Ectodermal cell (in vitro differentiated cells): Measurements from ENCODE around the gene ZNF799.
"Not testable (repeated sequence)": the region's sequence is repeated elsewhere in the genome, so short reads cannot be mapped to it uniquely, and the experiment has no call there.

Source experiments
- H3K27ac ChIP-seq: 2 replicates; pipeline ENCODE4 v1.7.0; 2013; ENCODE audit warnings: mild to moderate bottlenecking, low read depth, low read length; ENCODE audit not compliant: insufficient read depth, poor library complexity, severe bottlenecking
- H3K27me3 ChIP-seq: 2 replicates; pipeline ENCODE4 v1.7.0; 2013; ENCODE audit warnings: mild to moderate bottlenecking, low read length; ENCODE audit not compliant: insufficient read depth, control insufficient read depth, poor library complexity, severe bottlenecking
- H3K36me3 ChIP-seq: one replicate; pipeline ENCODE4 v1.7.0; 2013; ENCODE audit warnings: low read length; ENCODE audit not compliant: control insufficient read depth, insufficient read depth
- H3K4me1 ChIP-seq: one replicate; pipeline ENCODE4 v1.7.0; 2013; ENCODE audit warnings: low read length; ENCODE audit not compliant: control insufficient read depth, insufficient read depth
- H3K4me3 ChIP-seq: 2 replicates; pipeline ENCODE4 v1.7.0; 2013; ENCODE audit warnings: low read depth, low read length, control low read depth; ENCODE audit not compliant: insufficient read depth
- H3K9me3 ChIP-seq: 2 replicates; pipeline ENCODE4 v1.7.0; 2013; ENCODE audit warnings: mild to moderate bottlenecking, low read length, moderate library complexity; ENCODE audit not compliant: control insufficient read depth
- whole genome bisulfite sequencing, 2 experiments: methylation state at CpG; one replicate each; pipeline ENCODE4 v1.1.7; 2013; ENCODE audit warnings: missing lambda C conversion rate in 2 of 2; 5-methylcytosine and 5-hydroxymethylcytosine counted together

The ZNF799 gene

DNA sequence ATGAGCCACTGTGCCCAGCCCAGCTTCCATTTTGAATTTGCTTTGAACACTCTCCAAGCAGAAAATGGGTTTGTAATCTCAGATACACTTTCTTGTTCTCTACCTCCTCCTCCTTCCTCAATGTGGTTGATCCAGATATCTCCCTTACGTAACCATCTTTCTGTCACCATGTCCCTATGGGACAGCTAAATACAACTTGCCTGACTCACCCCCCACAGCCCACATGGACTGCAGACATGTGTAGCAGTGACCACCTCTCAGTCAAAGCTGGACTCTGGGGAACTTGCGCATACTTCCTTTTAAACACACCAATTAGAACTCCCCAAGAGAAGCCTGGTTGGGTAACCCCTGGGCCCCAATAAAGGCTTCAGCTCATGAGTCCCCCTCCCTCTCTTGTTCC is 10.8 kb upstream of the ZNF799 start:
- Histone ChIP-seq H3K4me3 (no peak overlapping the region), H3K9me3 (no peaks in the 10 kb centered on the region), H3K27ac (no peak overlapping the region), H3K27me3 (no peaks in the 10 kb centered on the region), H3K36me3 (no peaks in the 10 kb centered on the region), H3K4me1 (no peaks in the 10 kb centered on the region)
- 86 to 93% methylated on average over 2 of the region's 2 CpGs for WGBS, 2 experiments

- WGBS, 2 experiments: 8% methylated on average over 19 of the region's 23 CpGs
- Histone ChIP-seq H3K4me3 (peak overlapping the region; percentile 49), H3K27ac (peak overlapping the region; percentile 62)
- not testable (repeated sequence) for H3K9me3 ChIP-seq, H3K4me1 ChIP-seq, H3K36me3 ChIP-seq, H3K27me3 ChIP-seq
Observed at GRCh38 chr19:12399901-12400632, 1.0 kb downstream of the ZNF799 start.

- not testable (repeated sequence) for H3K4me1 ChIP-seq, H3K9me3 ChIP-seq, H3K27me3 ChIP-seq, H3K4me3 ChIP-seq, H3K36me3 ChIP-seq, H3K27ac ChIP-seq
- WGBS, 2 experiments: 92 to 97% methylated on average over 6 of the region's 6 CpGs
Observed at GRCh38 chr19:12391148-12391547, 9.9 kb downstream of the ZNF799 start.

DNA sequence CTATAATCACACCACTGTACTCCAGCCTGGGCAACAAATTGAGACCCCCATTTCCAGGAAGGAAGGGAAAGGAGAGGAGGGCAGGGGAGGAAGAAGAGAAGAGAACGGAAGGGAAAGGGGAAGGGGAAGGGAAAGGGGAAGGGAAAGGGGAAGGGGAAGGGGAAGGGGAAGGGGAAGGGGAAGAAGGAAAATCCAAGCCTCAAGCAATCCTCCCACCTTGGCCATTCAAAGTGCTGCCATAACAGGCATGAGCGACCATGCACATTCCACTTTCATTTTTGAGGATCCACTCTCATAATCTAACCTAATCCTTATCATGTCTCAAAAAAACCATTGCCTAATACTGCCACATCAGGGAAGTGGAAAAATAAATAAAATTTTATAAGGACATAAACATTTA is 14.7 kb downstream of the ZNF799 start:
- no CpG with 5 or more reads among the region's 2 CpGs for WGBS, 2 experiments
- not testable (repeated sequence) for H3K27me3 ChIP-seq, H3K27ac ChIP-seq, H3K36me3 ChIP-seq, H3K9me3 ChIP-seq, H3K4me3 ChIP-seq, H3K4me1 ChIP-seq

GRCh38 chr19:12380444-12380737 is 20.7 kb downstream of the ZNF799 start:
- no peak overlapping the region for H3K4me3 ChIP-seq
- 85 to 86% methylated on average over 2 of the region's 2 CpGs for WGBS, 2 experiments
- peaks cover 7% of the 10 kb centered on the region for H3K9me3 ChIP-seq

GRCh38 chr19:12379732-12380443 is 21.2 kb downstream of the ZNF799 start:
- 87 to 90% methylated on average over 5 of the region's 5 CpGs for WGBS, 2 experiments
- Histone ChIP-seq H3K4me1 (no peaks in the 10 kb centered on the region), H3K27ac (no peak overlapping the region), H3K9me3 (peaks cover 7% of the 10 kb centered on the region), H3K36me3 (no peaks in the 10 kb centered on the region), H3K27me3 (no peaks in the 10 kb centered on the region), H3K4me3 (no peak overlapping the region)

More at GRCh38 chr19:12380444-12380737, 20.7 kb downstream of the ZNF799 start:
- H3K27me3 ChIP-seq: no peaks in the 10 kb centered on the region
- H3K4me1 ChIP-seq: no peaks in the 10 kb centered on the region
- H3K27ac ChIP-seq: no peak overlapping the region
- H3K36me3 ChIP-seq: no peaks in the 10 kb centered on the region

DNA sequence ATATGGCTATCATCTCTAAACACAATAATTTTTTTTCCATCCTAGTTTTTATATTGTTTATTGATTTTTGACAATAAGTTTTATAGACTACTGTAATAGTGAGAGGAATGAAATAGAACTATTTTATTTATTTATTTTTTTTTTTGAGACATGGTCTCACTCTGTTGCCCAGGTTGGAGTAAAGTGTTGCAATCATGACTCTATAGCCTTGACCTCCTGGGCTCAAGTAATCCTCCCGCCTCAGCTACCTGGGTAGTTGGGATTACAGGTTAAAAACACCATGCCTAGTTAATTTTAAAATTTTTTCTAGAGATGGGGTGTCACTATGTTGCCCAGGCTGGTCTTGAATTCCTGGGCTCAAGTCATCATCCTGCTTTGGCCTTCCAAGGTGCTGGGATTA is 27.0 kb downstream of the ZNF799 start:
- 82 to 88% methylated on average over 1 of the region's 1 CpG for WGBS, 2 experiments

DNA sequence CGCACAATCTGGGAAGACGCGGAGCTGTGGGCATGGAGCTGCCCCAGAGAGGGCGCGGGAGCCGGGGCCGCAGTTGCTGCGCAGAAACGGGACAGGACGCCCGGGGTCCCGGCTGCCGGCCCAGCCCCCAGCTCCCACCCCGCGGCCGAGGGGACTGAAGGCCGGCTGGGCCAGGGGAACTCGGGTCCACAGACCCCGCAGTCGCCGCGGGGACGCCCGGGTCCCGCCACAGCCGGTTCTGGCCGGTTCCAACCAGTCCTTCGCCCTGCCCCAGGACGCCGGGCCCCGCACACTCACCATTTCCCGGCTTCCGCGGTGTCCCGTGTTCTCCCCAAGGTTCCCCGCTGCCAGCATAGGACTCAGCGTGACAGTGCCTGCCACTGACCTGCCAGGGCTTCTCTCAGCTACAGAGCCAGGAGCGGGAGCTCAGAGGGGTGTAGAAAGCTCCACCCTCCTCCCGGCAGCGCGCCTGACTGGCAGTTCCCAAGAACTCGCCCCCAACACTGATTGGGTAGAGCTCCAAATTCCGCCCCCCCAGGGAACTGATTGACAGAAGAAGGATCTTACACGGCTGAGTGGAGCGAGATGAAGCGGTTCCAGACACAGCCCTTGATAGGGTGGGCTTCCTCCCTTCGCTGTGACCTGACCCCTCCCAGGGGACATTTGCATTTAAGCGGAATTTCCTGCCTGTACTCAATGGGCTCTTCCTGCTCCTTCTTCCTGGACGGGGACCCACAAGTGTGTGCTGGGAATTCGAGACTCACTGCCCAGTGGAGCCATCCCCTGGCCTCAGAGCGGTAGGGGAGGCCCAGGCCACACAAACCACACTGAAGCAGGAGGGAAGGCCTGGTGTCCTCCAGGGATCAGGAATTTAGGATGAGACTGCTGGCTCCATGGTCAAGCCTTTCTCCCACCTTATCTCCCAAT is 35.6 kb downstream of the ZNF799 start, which contains the start of gene ZNF442:
Gene ZNF442 (minus strand): TSS at position 448 of the 927 bp plus-strand sequence. CDS start 2,052 bp downstream, outside the sequence.
- WGBS, 2 experiments: 0 to 1% methylated on average over 51 of the region's 51 CpGs
- no peaks in the 10 kb centered on the region for H3K9me3 ChIP-seq
- H3K27me3 ChIP-seq: no peaks in the 10 kb centered on the region
- peak within 1 kb of the TSS; percentile 64 for H3K4me3 ChIP-seq
- H3K27ac ChIP-seq: peak within 1 kb of the TSS; percentile 80
- H3K4me1 ChIP-seq: no peaks in the 10 kb centered on the region
- no peaks in the 10 kb centered on the region for H3K36me3 ChIP-seq

More for the DNA sequence above, 27.0 kb downstream of the ZNF799 start:
- Histone ChIP-seq H3K4me1 (no peaks in the 10 kb centered on the region), H3K9me3 (peaks cover 6% of the 10 kb centered on the region), H3K27me3 (no peaks in the 10 kb centered on the region), H3K36me3 (no peaks in the 10 kb centered on the region), H3K4me3 (no peak overlapping the region), H3K27ac (no peak overlapping the region)

- no peaks in the 10 kb centered on the region for H3K9me3 ChIP-seq
- H3K4me1 ChIP-seq: no peaks in the 10 kb centered on the region
- peak overlapping the region; percentile 64 for H3K4me3 ChIP-seq
- no peak overlapping the region for H3K27ac ChIP-seq
- no peaks in the 10 kb centered on the region for H3K36me3 ChIP-seq
- WGBS, 2 experiments: 20 to 23% methylated on average over 28 of the region's 28 CpGs
- H3K27me3 ChIP-seq: no peaks in the 10 kb centered on the region
Observed at GRCh38 chr19:12364391-12365235, 36.5 kb downstream of the ZNF799 start.
